A172 (cell line): Measurements from ENCODE around the gene SEZ6L2. TPM values are rescaled to one million over a fixed set of nuclear protein-coding genes. Genes with fewer than 3 reads are reported as not detected.
A peak's percentile ranks its signal among the peaks of the same experiment; 100 is the strongest.
"Not testable (repeated sequence)": the region's sequence is repeated elsewhere in the genome, so short reads cannot be mapped to it uniquely, and the experiment has no call there.

Experiments used
- DNase-seq: peaks from one replicate; pipeline ENCODE4 v3.0.0-alpha.2; 2015; ENCODE audit warnings: low spot score
- total RNA-seq: library from RNA; depleted of rRNA; stranded (reverse); fragments of >200 nt; shearing (Covaris generic); gene quantifications from 2 replicates; pipeline ENCODE4 v1.2.3, GENCODE V29; 2014

Gene SEZ6L2
- total RNA-seq, 1 experiment from 2014 or later = 22.1 TPM

DNA sequence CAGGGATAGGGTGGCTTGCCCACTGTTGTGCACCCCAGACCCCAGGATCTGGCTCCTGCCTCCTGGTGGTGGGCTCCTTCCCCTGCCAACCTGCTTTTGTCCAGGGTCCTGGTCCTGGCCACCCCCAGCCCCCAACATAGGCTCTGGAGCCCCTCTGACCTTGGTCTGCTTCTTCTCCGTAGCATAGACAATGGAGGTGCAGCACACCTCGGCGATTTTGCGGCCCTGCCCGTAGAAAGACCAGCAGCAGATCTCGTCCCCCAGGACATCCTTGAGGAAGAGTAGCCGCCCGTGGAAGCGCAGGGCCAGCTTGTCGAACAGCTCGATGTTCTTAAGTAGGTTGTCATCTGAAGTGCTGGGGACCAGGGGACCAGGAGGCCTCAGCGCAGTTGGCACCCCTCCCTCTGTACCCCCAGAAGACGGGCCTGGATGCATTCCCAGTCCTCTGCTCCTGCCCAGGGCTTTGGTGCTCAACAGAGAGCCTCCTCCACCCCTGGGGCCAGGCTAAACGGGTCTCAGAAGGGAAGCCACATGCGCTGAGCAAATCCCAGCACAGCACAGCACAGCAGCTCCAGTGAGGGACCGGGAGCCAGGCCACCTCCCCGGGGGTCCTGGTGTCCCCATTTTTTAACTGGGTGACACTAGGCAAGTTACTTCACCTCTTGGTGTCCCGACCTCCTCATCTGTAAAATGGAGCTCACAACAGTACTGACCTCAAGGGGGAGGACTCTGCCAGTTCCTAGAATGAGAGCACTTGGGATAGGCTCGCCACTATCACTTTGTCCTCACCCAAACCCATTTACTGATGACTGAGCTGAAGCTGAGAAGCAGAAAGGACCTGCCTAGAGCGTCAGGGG lies 11.7 kb upstream of the SEZ6L2 start:
- DNase-seq = no peak

GRCh38 chr16:29909851-29910250 lies 10.5 kb upstream of the SEZ6L2 start:
- DNase-seq = not testable (repeated sequence)

DNA sequence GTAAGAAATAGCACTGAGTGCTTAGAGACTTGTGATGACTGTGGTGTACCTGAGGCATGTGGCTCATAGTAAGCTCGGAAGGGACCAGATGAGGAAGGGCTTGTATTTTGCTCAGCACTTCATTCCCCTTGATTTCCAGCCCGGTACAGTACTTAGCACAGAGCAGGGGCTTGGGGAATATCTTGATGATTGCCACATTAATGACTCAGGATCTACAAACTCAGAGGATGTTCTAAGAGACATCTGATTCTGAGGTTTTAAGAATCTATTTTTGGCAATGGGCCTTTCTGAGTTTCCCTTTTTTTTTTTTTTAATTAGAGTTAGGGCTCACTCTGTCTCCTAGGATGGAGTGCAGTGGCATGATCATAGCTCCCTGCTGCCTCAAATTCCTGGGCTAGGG lies 10.0 kb upstream of the SEZ6L2 start:
- peak; percentile 70 for DNase-seq

DNA sequence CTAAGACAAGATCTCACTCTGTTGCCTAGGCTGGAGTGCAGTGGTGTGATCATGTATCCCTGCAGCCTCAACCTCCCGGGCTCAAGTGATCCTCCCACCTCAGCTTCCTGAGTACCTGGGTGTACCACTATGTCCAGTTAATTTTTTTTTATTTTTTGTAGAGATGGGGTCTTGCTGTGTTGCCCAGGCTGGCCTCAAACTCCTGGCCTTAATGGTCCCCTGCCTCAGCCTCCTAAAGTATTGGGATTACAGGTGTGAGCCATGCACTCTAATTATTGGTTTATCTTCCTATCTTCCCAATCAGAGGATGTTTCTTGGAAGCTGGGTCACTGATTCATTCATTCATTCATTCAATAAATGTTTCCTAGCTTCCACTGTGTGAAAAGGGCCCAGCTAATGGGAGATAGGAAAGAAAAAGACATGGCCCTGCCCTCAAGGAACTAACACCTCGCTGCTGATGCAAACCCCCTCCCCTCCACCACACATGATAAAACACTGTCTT lies 9.4 kb upstream of the SEZ6L2 start:
- no peak for DNase-seq

GRCh38 chr16:29907973-29908372 lies 8.6 kb upstream of the SEZ6L2 start:
- no peak for DNase-seq

DNA sequence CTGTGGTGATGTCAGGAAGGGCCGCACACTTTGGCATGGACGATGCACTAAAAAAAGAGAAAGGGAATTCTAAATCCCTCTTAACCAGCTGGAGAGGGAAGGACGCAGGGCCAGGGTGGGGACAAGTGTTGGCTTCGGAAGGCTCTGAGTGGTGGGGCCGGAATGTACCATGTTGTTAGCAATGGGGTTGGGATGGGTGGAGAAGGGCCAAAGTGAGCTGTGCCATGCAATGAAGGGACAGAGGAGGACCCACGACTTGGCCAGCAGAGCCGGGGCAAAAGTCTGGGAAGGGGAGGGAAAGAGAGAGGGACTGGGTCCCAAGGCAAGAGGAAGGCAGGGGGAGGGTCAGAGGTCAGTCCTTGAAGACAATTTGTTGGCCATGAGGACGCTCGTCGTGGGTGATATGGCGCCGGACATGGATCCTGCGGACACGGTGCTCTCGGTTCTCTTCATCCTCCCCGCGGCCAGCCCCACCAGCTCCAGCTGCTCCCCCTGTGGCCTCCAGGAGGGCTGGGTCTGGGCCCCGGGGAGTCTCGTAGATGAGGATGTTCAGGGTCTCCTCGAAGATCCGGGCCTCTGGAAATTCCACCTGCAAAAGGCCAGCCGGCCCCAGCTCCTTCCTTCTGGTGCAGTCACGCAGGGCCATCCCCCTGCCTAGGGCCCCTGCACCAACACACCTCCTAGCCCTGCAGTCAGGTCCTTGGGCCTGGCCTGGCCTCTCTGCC lies 7.3 kb upstream of the SEZ6L2 start:
- no peak for DNase-seq

DNA sequence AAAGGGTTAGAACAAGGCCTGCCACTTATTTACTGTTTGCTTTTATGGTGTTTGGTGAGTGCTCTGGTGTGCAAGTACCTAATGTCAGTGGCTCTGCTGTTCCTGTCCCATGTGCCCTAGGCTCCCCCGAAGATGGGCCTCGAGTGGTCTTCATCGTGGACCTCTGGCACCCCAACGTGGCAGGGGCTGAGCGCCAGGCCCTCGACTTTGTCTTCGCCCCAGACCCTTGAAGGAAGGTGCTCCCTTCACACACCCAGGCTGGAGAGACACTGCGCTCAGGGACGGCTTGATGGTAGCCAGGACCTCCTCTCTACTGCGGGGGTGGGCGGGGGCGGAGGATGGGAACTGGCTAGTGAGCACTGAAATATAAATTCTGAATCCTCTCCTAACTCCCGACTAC lies 6.3 kb upstream of the SEZ6L2 start:
- DNase-seq = no peak

DNA sequence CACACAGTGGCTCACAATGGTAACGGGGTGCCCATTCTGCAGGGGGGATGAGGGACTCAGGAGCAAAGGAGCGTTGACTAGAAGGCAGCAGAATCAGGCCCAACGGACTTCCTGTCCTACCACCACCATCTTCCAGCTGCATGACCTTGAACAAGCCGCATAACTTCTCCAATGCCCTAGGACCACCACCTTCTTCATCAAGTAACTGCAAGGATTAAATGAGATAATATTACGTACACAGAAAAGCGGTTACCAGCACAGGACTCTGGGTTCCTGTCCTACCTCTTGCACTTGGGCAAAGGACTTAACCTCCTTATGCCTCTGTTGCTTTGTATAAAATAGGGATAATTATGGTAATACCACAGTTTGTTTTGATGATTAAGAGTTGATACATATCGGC lies 5.6 kb upstream of the SEZ6L2 start:
- no peak for DNase-seq

DNA sequence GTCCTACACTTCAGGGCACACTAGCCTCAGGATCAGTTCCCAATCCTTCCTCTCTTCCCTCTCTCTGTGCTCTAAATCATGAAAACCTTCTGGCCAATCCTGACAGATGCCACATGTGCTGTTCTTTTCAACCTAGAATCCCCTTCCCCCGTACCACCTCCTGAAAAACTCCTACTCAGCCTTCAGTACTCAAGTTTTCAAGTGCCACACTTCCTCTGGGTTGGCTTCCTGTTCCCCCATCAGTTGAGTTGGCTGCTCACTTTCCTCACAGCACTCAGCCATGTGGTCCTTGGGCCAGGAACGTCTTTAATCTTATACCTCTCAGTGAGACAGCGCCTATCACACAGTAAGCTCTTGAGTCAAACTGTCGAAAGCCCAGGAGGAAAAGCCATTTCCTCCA lies 4.2 kb upstream of the SEZ6L2 start:
- no peak for DNase-seq

- no peak for DNase-seq
Measured at GRCh38 chr16:29901607-29901945, 2.2 kb upstream of the SEZ6L2 start.

GRCh38 chr16:29900888-29901606 lies 1.7 kb upstream of the SEZ6L2 start:
- peak; percentile 22 for DNase-seq

- DNase-seq = peak; percentile 88
Measured at GRCh38 chr16:29900102-29900887, 945 bp upstream of the SEZ6L2 start, which contains the start of gene ASPHD1. ASPHD1 (plus strand) TSS chr16:29900488; CDS start chr16:29900972, 484 bp downstream.

DNA sequence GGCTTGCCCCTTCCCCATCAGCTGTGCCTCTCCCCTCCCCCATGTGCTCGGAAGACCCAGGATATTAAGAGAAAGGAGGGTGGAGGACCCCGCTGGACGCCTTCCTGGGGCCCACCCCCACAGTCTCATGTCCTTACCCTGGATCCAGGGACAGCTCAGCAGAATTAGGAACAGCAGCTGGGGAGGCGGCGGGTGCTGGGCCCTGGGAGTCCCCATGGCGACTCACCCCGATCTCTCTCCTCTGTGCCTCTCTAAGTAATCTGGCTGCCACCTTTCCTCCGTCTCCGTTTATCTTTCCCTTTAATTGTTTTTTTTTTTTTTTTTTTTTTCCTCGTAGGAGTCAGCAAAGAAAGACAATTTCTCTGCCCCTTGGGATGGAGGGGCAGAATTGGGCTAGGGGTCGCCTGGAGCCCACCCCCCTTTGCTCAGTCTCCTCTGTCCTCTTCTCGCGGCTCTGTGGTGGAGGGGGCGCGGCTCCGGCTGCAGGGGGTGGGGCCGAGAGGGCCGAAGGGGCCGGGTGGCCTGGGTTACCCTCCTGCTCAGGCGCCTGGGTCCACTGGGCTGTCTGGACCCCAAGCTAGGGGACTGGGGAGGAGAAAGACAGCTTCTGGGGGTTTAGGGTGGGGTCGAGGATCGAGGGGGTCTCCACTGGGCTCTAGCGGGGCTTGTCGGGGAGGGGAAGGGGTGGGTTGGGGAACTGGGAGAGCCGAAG lies 390 bp downstream of the SEZ6L2 start:
- peak; percentile 22 for DNase-seq

DNA sequence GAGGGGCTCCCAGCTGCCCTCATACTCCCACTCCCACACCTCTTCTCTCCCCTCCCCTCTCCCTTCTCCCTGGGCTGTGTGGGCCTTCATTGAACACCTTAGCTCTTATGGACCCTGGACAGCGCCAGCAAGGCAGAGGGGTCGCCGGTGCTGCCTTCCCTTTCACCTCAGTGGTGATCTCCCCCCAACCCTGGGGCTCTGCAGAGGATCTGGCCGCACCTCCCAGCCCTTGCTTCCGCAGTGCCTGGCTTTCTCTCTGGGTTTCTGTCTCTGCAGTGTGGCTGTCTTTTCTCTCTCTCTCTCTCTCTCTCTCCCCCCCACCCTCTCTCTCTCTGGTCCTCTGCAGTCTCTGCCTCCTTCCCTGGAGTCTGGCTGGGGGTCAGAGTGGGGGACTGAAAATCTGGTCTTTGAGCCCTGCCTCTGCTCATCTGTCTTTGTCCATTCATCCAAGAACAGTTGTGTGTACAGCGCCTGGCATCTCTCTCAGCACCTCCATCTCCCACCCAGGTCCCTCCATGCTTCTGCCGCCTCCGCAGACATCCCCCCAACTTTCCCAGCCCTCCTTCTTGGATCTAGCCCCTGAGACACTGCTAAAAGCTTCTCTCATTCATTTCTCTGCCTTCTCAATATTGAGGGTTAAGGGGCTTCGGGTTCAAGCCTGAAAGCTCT lies 1.1 kb downstream of the SEZ6L2 start:
- no peak for DNase-seq

DNA sequence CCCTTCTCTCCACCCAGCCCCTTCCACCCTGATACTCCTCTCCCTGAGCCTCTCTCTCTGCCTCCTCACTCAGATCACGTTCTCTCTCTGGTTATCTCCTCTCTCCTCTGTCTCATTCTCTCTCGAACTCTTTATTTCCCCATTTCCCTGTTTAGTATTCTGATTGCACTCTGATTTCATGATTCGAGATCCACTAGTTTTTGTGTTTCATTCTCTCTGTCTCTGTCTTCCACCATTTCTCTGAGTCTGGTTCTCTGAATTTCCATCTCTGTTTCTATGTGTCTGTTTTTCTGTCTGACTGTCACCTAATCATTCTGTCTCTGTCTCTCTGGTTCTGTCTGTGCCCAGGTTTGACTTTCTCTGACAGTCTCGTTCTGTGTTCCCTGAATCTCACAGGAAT lies 2.0 kb downstream of the SEZ6L2 start:
- DNase-seq = no peak

DNA sequence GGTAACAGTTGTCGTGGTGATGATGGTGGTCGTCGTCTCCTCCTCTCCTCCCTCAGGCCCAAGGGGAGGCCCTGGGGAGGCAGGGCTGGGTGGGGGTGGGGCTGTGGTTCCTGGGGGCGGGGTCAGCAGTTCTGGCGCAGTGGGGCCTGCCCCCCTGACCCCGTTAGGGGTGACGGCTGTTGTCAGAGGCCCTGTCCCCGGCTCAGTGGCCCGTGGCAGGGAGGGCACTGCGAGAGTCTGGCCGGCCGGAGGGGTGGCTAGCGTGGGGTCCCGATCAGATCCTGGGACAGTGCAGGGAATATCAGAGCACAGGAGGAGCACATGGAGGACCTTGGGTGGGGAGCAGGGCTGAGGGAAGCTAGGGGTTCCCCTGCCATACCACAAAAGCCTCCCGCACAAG lies 2.5 kb downstream of the SEZ6L2 start:
- no peak for DNase-seq

GRCh38 chr16:29894352-29894751 lies 5.0 kb downstream of the SEZ6L2 start:
- no peak for DNase-seq

- DNase-seq = no peak
Measured at GRCh38 chr16:29893553-29893952, 5.8 kb downstream of the SEZ6L2 start.

- no peak for DNase-seq
Measured at GRCh38 chr16:29892458-29892813, 6.9 kb downstream of the SEZ6L2 start.
